Dedifferentiated amniotic fluid mesenchymal stem cell (primary cell): ENCODE results near the gene TP53RK.

ENCODE experiments used
- DNase-seq: peaks from one replicate; pipeline ENCODE4 v3.0.0-alpha.2; 2016; ENCODE audit errors: extremely low spot score

The TP53RK gene

GRCh38 chr20:46706242-46706641 is 17.0 kb upstream of the TP53RK start:
- DNase-seq: no peak

DNA sequence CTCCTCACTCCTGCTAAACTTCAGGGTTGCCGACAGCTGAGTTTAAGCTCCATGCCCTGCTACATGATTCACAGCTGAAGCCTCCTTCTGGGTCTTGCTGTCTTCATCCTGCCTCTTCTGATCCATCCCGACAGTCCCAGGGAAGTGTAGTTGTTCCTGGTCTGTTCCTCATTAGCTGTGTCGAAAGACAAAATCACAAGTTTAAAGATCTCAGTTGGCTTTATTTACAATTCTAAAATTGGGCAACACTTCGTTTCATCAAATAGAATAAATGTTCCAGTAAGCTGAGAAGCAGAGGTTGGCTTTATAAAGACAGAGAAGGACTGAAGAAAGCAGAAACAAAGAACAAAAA is 16.1 kb upstream of the TP53RK start:
- peak; percentile 51 for DNase-seq

DNA sequence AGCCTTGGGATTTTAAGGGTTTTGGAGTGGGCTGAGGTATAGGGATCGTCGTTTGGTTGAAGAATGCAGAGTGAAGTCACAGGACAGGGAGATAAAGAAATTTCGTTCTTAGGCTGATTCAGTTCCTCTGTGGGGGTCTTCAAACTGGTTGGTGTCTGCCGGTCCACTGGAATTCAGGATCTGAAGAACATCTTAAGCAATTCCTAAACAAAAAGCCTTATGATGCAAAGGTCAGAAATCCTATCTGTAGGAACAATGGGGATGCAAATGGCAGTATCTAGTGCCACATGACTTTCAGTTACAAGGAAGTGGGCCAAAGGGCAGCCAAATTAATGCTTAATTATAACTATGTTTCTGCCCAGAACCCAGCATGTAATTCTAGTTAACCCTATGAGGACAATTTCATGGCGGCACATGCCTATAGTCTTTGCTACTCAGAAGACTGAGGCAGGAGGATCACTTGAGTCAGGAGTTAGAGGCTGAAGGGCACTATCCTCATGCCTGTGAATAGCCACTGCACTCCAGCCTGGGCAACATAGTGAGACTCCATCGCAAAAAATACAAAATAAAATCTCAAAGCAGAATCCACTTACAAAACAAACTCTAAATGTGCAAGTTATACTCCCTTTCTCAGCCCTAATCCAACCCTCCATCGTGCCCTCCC is 15.6 kb upstream of the TP53RK start:
- DNase-seq: peak; percentile 47

DNA sequence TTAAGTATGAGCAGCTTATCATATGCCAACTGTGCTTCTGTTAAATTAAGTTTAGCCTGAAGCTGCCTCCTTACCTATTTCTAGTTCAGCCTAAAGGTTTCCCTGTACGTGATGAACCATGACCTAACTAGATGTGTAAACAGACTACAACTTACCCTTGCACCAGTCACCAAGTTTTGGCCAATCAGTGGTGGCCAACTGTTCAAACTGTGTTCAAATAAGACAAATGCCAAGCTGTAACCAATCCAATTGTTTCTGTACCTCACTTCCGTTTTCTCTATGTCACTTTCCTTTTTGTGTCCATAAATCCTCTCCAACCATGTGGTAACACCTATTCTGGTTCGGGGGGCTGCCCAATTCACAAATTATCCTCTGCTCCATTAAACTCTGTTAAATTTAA is 14.2 kb upstream of the TP53RK start:
- no peak for DNase-seq

DNA sequence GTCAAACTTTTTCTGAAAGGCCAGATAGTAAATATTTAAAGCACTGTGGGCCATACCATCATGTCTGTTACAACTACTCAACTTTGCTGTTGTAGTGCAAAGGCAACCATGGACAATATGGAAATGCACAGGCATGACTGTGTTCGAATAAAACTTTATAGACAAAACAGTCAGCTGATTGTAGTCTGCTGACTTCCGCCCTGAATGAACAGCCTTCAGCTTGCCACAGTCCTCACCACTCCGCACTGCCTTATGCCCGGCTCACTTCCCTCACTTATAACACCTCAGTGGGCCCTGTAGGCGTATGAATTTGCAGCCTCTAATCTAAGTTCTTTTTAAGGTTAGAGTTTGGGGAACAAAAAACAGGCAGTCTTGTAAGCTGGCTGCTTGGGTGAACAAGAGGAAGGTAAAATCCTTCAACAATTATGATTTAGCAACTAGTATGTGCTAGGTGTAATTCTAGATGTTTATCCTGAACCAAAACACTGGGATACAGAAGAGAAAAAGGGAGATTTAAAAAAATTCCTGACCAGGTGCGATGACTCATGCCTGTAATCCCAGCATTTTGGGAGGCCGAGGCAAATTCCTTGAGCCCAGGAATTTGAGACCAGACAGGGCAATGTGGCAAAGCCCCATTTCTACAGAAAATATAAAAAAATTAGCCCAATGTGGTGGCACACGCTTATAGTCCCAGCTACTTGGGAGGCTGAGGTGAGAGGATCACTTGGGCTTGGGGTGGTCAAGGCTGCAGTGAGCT is 13.4 kb upstream of the TP53RK start:
- DNase-seq: no peak

DNA sequence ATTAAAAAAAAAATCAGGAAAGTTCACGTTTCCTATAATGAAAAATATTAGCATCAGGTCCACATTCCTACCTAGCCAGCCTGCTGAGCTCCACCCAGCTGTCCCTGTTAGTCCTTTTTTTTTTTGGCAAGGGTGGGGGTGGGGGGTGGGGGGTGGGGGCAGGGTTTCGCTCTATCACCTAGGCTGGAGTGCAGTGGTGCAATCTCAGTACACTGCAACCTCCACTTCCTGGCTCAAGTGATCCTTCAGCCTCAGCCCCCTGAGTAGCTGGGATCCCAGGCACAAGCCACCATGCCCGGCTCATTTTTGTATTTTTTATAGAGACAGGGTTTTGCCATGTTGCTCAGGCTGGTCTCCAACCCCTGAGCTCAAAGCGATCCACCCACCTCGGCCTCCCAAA is 12.7 kb upstream of the TP53RK start:
- no peak for DNase-seq

GRCh38 chr20:46701556-46701955 is 12.3 kb upstream of the TP53RK start:
- no peak for DNase-seq

DNA sequence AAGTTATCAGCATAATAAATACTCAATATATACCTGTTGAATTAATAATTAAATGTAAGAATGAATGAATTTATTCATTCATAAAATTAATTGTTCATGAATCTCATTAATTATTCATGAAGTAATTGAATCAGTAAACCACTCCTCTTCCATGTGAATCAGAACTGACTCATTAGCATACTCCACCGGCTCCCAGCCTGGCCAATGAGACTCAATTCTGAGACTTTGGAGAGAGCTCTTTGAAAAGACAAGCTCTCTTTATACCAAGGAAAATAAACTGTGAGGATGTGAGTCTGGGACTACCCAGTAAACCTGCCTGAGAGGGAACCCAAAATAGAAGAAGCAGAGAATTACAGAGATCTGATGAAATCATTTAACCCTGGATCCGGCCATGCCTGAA is 11.8 kb upstream of the TP53RK start:
- DNase-seq: no peak

DNA sequence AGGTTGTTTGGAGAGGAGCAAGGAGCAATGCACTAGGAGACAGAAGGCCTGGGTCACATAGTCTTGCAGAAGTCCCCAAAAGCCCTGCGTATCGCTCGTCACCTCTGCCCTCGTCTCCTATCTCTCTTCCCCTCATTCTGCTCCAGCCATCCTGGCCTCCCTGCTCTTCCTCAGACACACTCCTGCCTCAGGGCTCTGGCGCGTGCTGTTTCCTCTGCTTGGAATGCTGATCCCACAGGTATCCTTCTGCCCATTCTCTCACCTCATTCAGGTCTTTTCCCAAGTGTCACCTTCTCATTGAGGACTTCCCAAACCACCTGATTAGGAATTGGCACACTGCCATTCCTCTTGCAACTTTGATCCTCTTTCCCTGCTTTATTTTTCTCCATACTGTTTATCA is 11.2 kb upstream of the TP53RK start:
- DNase-seq: no peak

DNA sequence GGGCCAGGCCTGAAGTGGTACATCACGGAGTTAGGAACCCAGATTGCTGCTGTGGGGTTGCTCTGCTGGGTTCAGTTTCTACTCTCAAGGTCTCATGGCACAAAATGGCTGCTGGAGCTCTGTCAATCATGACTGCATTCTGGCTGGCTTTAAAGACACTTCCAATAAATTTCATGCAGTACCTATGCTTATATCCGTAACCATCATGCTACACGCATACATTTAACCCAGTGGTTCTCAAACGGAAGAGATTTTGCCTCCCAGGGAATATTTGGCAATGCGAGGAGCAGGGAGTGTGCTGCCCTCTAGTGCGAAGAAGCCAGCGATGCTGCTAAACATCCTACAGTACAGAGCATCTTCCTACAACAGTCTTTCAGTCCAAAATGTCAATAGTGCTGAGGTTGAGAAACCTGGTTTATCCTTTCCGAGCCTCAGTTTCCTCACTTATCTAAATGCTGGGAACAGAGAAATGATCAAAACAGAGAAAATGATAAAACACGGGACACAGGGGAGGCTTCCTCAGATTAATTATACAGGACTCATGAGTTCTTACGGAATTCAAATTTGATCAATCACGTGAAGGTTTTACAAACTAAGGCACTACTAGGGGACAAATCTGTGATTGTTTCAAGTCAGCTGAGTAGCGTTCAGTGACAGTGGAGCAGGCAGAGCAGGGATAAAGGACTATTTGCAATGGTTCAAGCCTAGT is 10.6 kb upstream of the TP53RK start:
- no peak for DNase-seq

DNA sequence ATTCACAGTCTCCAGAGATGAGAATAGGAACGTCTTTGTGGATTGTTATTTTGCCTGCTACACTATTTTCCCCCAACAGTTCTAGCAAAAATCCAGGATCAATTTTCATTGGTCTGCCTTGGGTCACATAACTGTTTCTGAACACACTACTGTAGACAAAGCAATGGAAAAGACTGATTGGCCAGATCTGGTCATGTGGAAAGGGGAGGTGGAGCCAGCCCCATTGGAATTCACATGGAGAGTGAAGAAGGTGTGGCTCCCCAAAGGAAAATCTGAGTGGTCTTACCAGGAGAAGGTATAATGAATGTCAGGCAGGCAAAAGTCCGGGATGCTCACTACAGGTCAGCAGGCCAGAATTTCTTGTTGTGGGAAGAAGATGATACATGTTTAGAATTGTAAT is 9.5 kb upstream of the TP53RK start:
- no peak for DNase-seq

GRCh38 chr20:46696791-46697279 is 7.6 kb upstream of the TP53RK start:
- DNase-seq: no peak

DNA sequence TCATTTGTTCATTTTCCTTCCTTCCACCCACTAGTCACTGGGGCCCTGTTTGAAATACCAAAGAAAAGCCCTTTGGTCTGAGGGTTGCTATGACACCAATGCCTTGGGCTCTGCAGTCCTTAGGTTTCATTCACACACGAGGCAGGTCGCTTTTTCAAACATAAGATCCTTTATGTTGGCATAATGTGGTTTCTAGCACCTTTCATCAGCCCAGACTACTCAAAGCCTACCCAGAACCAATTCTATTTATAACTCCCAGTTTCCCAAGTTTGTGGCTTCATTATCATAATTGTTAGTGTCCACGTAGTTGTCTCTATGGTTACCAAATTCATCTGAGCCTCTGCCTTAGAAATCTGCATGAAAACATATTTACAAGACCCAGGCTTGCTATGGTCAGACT is 6.6 kb upstream of the TP53RK start:
- peak; percentile 93 for DNase-seq

DNA sequence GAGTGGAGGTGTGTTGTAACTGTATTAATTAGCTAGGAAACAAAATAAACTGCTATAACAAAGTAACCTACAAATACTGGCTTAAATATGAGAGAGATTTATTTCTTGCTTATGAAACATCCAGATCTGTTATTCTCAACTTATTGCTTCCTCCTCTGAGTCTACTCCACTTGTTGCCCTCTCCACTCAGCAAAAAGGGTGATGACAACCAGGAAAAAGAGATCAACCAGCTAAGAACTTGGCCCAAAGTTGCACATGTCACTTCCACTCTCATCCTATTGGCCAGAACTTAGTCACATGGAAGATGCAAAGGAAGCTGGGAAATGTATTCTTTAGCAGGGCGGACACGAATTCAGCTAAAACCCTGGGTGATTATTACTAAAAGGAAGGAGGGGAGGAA is 5.2 kb upstream of the TP53RK start:
- no peak for DNase-seq

DNA sequence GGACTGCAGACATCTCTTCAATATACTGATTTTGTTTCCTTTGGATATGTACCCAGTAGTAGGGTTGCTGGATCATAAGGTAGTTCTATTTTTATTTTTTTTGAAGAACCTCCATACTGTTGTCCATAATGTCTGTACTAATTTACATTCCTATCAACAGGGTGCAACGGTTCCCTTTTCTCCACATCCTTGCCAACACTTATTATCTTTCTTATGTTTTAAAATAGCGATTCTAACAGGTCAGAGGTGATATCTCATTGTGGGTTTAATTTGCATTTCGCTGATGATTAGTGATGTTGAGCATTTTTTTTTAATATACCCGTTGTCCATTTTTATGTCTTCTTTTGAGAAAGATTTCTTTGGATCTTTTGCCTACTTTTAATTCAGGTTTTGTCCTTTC is 2.0 kb upstream of the TP53RK start:
- DNase-seq: no peak

DNA sequence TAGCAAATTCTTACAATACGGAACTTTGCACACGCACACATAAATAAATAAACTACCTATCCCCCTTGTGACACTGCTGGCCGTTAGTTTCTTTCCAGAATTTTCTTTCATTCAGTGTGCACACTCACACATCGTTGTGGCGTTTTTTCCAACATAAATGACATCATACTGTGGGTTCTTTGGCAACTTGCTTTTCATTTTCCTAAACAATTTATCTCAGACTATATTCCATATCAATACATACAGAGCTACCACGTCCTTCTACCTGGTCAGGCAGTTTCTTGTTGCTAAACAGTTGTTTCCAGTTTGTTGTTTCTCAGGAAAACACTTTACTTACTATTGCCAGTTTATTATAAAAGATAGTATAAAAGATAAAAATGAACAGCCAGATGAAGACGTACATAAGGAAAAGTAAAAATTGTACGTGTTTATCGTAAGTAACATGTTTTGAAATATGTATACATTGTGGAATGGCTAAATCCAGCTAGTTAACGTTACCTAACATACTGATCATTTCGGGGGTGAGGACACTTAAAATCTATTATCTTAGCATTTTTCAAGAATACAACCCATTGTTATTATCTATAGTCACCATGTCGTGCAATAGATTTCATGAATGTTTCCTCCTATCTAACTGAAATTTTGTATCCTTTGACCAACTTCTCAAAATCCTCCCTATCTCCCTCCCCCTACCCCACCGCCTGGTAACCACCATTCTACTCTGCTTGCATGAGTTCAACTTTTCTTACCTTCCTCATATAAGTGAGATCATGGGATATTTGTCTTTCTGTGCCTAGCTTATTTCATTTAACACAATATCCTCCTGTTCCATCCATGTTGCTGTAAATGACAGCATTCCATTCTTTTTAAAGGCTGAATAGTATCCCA is 1.2 kb upstream of the TP53RK start:
- DNase-seq: no peak

- DNase-seq: no peak
These were observed 476 bp upstream of the TP53RK start for GRCh38 chr20:46689754-46690085.

DNA sequence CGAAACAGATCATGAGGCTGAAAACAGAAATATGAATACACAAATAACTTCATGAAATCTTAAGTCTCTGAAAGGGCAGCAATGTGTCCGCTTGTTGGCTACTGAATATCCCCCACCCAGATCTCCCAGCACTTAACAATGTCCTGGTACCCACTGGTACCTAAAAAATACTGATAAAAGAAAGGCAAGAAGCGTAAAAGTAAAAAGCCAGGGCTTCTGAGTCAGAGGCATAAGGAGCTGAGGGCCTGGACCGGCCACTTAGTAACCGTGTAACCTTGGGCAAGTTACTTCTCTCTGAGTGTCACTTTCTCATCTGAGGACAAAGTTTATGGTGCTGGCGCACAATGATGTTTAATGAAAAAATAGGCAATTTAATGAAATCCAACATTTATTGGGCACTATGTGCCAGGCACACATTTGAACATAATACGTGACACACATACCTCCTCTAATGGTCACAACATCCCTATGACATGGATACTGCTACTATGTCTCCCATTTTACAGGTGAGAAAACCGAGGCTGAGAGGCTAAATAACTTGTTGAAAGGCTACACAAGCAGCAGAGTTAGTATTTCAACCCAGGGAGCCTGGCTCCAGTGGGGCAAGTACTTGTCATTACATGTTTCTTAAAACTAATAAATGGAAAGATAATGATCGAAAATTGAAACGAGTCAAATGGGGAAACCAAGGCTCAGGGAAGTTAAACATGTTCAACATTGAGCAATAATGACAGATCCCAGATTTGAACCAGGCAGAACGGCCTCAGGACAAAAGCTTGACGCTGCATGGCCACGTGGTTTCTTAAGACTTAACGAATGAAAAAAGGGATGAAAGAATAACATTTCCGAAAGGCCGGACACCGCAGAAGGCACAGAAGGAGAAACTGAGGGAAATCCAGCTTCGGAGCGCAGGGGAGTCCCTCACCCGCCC is 828 bp downstream of the TP53RK start:
- peak; percentile 58 for DNase-seq

GRCh38 chr20:46683939-46684750 is 5.1 kb downstream of the TP53RK start:
- no peak for DNase-seq

DNA sequence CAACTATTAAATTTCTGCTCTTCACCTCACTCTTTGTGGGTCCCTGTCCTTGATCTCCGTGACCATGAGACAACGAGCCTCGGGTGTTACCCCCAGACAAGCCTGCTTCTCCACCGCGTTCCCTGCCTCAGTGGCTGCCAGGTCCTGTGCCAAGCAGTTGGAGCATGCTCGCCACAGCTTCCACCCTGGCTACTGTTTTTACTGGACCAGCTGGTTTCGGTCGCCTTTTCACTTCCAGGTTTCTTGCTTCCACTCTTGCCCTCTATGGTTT is 5.6 kb downstream of the TP53RK start:
- no peak for DNase-seq
